Stimulated activated CD8-positive, alpha-beta memory T cell treated with anti-CD3 and anti-CD28 coated beads, Interleukin-15, amount 100 ng/mL, for 24 hours (primary cell): ENCODE measurements around the gene ITGB7.
"Not testable (repeated sequence)": the region's sequence is repeated elsewhere in the genome, so short reads cannot be mapped to it uniquely, and the experiment has no call there.

Source experiments
- DNase-seq: peaks from one replicate; pipeline ENCODE4 v3.0.0-alpha.2; 2020; ENCODE audit warnings: low read depth

ITGB7 gene

DNA sequence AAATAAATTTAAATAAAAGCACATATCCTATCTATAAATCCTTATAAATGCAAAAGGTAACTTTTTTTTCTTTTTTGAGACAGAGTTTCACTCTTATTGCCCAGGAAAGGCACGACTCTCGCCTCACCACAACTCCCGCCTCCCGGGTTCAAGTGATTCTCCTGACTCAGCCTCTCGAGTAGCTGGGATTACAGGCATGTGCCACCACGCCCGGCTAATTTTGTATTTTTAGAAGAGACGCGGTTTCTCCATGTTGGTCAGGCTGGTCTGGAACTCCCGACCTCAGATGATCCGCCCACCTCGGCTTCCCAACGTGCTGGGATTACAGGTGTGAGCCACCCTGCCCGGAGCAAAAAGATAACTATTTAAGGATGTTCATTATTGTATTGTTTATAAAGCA lies 28.2 kb downstream of the ITGB7 start:
- DNase-seq: not testable (repeated sequence)

DNA sequence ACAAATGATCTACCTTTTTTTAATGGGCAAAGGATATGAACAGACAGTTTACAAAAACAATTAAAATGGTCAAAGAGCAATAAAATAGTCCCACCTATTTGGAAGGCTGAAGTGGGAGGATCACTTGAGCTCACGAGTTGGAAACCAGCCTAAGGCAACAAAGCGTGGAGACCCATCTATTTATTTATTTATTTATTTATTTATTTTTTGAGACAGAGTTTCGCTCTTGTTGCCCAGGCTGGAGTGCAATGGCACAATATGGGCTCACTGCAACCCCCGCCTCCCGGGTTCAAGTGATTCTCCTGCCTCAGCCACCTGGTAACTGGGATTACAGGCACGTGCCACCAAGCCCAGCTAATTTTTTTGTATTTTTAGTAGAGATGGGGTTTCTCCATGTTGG lies 29.6 kb downstream of the ITGB7 start:
- not testable (repeated sequence) for DNase-seq

DNA sequence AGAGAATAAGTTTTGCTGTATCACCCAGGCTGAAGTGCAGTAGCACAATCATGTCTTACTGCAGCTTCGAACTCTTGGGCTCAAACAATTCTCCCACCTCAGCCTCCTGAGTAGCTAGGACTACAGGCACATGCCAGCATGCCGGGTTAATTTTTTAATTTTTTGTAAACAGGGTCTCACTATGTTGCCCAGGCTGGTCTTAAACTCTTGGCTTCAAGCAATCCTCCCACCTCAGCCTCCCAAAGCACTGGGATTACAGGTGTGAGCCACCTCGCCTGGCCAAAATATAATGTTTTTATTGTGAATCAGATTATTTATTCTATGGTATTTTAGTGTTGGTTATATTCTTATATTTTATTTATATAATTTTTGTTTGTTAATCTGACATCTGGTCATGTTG lies 30.3 kb downstream of the ITGB7 start:
- DNase-seq: no peak

DNA sequence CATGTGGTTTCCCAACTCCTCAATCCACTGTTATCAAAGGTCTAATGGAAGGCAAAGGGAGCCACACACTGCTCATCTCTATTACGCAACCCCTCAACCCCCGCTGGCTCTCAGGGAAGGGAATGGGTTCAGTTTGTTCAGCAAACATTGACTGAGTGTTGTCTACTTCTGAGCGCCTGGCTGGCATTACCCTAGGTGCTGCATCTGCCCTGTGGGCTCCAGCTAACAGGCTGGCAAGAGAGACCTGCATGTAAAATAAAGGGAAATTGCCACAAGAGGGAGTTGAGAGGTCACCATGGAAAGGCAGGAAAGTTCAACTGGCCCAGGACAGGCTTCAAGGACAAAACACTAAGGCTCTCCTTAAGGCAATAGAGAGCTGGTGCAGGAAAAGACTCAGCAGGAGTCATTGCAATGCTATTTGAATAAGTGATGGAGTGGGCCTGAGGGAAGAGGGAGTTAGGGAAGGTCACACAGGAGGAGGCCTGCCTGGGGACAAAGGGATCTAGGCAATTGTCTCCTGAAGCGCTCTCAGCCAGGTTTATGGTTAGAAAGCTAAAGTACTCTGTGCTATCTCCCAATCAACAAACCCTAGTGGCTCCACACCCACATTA lies 32.1 kb downstream of the ITGB7 start:
- DNase-seq: no peak

DNA sequence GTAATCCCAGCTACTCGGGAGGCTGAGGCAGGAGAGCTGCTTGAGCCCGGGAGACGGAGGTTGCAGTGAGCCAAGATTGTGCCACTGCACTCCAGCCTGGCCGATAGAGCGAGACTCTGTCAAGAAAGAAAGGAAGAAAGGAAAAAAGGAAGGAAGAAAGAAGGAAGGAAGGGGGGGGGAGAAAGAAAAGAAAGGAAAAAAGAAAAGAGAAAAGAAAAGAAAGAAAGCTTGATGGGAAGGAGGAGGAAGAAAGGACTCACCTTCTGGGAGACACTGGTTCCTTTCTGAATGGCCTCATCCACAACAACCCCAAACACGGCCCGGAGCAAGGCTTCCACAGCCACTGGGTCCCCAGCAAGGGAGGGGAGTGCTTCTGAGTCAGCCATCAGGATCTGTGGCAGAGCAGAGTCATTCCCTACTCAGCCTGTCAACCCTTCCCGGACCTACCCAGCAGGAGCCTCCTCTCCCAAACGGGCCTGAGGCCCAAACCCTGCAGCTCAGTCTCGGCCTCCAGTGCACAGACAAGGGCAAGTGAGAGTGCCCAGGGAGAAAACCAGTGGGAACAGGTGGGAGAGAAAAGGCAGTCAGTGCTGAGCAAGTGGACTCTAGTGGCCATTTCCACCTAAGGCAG lies 33.9 kb downstream of the ITGB7 start:
- no peak for DNase-seq

DNA sequence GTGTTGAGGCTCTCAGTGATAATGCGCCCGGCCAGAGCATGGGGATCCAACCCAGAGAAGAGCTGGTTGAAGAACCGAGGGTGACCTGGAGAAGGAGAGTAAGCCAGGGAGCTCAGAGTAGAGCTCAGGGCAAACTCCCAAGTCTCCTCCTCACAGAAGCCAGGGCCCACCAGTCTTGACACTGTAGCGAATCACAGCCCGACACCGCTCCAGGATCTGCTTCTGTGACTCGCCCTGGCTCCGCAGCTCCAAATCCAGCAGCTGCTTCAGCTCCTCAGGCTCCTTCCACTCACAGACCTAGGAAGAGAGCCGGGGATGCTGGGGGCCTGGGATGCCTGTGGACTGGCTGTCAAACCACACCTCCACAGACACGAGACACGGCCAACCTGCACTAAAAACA lies 34.7 kb downstream of the ITGB7 start:
- no peak for DNase-seq

DNA sequence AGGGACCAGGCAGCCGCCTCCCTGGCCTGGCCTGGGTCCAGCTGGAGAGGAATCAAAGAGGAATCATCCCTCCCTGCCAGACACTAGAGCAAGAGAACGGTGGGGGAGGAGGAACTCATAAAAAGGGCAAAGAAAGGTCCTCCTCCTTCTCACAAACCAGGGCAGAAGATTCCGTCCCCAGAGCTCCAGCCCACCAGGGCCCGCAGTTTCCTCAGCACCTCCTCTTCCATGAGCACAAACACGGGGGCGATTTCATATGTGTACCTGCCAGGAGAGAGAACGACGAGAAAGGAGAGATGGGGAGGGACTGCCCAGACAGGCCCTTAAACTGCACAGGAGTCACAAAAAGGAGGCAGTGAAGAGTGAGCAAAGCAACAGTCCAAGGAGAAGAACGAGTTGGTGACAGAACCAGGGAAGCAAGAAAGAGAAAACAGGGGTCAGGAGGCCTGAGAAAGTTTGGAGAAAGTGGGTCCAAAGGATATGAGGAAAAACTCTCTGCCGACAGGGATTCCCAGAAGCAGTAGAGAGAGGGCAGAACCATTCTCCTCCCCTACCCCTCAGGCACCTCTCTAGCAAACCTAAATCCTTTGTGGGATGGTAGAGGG lies 35.2 kb downstream of the ITGB7 start:
- DNase-seq: no peak

DNA sequence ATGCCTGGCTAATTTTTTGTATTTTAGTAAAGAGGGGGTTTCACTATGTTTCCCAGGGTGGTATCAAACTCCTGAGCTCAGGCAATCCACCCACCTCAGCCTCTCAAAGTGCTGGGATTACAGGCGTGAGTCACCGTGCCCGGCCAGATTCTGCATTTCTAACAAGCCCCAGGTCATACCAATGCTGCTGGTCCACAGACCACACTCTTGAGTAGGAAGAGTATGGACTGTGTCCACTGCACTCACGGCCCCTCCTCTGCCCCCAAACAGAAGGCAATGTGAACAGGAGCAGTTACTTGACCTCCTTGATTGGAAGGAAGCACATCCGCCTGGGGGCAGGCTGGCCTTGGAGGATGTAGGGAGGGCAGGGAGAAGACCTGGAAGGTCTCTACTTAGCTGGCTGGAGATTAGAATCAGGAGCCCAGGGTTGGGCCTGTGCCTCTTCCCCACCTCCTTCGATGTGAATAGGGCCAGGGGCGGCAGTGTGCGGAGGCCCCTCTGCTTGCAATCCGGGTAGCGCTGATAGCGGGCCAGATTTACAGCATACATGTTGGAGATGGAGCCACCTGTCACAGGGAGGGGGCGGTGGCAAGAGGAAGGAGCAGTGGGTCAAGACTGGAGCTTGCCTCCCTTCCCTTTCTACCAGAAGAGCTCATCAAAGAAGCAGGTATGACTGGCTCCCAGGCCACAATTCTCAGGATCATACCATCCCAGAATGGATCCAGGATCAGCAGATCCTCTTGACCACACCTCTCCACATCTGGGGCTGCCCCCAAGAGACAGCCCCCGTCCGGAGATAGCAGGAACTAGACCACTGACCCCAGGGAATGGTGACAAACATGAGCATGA lies 36.0 kb downstream of the ITGB7 start:
- DNase-seq: no peak

DNA sequence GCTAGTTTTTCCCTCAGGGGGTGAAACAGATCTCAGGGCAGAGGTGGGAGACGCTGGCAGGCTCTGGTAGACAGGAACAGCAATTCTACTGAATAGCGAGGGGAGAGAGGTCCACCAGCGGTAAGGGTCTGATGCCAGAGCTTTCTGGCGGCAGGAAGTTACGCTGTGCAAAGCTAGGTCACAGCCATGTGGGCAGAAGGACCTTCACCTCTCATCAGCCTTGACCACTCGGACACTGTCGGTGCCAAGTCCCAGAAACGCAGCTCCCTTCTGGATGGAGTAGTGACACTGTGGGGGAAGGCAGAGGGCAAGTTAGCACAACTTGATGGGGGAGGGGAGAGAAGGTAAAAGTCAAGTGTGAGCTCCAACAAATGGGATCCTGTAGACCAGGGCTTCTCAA lies 36.8 kb downstream of the ITGB7 start:
- DNase-seq: no peak

DNA sequence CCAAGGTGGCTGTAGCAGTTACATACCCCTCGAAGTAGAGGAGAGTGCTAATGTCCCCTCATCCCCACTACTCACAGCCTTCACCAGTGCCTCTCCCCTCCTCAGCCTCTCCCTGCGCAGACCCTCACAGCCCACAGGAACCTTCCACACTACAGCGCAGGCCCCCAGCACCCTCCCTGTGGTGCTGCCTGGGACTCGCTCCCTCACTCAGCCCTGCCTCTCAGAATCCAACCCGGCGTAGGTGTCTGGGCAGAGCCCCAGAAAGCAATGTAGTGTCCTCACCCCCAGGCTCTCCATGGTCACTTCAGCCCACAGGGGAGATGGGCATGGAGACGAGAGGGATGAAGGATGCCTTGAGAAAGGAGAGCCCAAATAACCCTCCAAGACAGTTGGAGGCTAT lies 37.4 kb downstream of the ITGB7 start:
- no peak for DNase-seq

DNA sequence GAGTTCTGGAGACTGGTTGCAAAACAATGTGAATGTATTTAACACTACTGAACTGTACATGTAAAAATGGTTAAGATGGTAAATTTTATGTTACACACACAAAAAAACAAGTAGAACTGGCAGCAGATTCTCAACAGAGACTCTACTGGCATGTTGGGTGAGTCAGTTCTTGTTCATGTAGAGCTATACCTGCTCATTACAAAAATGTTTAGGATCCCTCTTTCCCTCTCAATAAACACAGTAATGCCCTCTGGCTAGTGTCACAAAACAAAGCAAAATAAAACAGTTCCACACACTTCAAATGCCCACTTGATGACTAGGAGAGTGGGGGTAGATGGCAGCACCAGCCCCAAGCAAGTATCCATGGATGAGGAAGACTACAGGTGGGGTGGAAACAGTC lies 40.2 kb downstream of the ITGB7 start:
- DNase-seq: no peak

DNA sequence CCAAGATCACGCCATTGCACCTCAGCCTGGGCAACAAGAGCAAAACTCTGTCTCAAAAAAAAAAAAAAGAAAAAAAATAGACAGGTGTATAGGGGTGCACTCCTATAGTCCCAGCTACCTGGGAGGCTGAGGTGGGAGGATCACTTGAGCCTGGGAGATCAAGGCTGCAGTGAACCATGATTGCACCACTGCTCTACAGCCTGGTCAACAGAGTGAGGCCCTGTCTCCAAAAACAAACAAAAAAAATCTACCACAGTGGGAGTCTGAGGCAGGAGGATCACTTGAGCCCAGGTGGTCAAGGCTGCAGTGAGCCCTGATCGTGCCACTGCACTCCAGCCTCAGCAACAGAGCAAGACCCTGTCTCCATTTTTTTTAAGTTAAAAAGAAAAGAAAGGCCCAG lies 44.0 kb downstream of the ITGB7 start:
- DNase-seq: not testable (repeated sequence)

DNA sequence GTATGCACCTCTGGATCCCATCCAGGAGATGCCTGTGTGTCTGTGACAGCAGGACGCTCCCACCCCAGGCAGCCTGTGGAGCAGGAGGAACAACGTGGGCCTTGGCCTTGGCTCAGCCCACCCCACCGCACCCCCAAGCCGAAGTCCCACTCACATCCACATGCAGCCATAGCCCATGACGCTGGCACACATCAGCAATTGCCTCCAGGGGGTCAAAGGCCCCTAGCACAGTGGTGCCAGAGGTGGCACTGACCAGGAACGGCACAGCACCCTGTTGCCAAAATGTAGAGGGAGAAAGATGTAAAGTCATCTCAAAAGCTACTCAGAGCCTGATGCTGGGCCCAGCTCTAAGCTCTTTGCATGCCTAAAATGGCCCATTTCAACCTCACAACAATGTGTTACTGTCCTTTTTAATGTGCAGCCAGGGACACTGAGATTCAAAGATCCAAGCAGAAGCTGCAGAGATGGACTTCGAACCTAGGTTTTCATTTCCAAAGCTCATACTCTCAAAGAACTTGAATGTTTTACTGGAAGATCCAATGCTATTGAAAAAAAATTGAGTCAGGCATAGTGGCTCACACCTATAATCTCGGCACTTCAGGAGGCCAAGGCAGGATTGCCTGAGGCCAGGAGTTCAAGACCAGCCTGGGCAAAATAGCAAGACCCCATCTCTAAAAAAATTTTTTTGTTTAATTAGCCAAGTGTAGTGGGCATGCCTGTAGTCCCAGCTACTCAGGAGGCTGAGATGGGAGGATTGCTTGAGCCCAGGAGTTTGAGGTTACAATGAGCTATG lies 45.7 kb downstream of the ITGB7 start:
- DNase-seq: no peak

DNA sequence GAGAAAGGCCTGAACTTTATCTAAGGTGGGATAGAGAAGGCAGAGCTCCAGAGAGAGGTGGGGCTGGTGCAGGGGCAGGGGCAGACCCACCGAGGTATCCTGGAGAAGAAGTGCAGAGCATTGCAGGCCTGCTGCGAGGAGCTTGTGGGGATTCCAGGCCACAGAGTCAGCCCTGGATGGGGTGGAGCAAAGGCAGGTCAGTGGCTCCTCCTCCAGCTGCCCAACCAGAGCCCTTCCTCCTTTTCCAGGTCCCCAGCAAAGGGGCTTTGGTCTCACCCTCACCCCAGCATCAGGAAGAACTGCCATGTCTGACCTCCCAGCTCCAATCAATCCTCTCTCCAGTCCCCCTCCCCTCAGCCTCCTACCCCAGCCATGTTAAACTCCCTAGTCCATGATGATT lies 46.4 kb downstream of the ITGB7 start:
- no peak for DNase-seq

DNA sequence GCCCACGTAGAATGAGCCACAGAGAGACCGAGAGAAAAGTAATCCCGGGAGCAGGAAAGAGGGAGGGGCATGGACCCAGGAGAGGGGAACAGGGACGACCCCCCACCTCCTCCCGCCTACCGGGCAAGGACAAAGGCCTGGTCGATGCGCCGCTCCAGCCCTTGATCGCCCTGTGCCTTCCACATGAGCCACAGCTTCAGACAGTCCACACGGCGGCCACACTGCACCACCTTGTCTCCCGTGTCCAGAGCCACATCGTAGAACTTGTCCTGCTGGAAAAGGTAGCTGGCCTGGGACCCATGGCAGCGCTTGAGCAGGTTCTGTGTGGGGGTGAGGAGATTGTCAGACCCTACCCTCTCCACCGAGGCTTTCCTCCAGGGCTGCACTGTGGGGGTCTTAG lies 47.1 kb downstream of the ITGB7 start:
- no peak for DNase-seq

DNA sequence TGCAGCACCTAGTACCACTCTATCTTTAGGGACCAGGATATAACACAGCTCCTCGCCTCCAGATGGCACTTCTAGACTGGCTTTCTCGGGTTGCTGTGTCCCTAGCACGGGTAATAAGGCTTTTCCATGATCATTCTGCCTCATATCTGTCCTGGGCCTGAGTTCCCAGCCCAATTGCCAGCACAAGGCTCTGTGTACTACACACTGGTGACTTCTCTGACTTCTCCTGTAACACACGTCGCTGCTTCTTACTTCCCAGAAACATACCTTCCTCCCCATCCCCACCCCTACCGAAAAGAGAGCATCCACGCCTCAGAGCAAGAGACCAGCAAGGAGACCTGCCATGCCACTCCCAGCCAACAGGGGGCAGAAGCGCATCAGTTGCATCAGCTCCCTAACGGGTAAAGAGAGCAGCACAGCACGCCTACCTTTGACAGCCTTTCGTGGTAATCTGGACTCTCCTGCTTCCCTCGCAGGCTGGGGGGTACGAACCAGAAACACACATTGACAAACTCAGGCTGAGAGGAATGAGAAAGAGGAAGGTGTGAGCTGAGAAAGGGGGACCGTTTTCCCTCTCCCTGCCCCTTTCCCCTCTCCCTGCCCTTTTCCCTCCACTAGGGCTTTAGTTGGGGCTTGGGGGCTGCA lies 47.7 kb downstream of the ITGB7 start:
- DNase-seq: peak; percentile 67

DNA sequence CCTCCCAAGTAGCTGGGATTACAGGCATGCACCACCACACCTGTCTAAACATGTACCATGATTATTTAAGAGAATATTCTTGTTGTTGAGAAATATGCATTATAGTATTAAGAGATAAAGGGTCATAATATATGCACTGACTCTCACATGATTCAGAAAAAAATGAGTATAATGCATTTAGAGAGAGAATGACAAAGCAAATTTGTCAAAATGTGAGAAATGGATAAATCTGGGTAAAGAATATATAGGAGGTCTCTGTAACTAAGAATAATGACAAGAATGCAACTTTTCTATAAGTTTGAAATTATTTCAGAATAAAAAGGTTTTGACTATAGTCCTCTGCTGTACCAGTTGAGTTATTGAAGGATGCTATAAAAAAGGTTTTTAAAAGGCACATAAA lies 54.7 kb downstream of the ITGB7 start:
- no peak for DNase-seq

DNA sequence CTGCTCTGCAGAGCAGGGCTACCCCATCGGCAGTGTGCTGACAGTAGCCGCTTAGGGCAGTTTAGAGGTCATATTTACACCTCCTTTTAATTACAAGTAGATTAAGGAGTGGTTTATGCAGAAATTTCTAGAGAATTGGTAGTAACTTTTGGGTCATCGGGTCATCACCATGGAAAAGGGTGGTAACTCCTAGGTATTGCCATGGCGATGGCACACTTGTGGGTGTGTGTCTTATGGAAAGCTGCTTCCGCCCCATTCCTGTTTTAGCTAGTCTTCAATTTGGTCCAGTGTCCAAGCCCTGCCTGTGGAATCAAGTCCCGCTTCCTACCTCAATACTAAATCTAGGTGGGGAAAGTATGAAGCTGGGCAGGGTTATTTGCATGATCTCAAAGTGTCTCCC lies 56.0 kb downstream of the ITGB7 start:
- no peak for DNase-seq

DNA sequence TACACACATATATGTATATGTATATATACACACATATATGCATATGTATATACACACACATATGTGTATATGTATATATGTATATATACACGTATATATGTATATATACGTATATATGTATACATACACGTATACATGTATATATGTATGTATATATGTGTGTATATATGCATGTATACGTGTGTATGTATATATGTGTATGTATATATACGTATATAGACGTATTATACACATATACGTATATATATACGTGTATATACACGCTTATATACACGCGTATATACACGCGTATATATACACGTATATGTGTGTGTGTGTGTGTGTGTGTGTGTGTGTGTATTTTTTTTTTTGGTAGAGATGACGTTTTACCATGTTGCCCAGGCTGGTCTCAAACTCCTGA lies 59.4 kb downstream of the ITGB7 start:
- no peak for DNase-seq

DNA sequence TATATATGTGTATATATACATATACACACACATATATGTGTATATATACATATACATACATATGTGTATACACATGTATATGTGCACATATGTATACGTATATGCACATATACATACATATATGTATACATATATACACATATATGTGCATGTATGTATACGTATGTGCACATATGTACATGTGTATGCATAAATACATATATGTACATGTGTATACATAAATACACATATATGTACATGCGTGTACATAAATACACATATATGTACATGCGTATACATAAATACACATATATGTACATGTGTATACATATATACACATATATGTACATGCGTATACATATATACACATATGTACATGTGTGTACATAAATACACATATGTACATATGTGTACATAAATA lies 59.9 kb downstream of the ITGB7 start:
- no peak for DNase-seq

DNA sequence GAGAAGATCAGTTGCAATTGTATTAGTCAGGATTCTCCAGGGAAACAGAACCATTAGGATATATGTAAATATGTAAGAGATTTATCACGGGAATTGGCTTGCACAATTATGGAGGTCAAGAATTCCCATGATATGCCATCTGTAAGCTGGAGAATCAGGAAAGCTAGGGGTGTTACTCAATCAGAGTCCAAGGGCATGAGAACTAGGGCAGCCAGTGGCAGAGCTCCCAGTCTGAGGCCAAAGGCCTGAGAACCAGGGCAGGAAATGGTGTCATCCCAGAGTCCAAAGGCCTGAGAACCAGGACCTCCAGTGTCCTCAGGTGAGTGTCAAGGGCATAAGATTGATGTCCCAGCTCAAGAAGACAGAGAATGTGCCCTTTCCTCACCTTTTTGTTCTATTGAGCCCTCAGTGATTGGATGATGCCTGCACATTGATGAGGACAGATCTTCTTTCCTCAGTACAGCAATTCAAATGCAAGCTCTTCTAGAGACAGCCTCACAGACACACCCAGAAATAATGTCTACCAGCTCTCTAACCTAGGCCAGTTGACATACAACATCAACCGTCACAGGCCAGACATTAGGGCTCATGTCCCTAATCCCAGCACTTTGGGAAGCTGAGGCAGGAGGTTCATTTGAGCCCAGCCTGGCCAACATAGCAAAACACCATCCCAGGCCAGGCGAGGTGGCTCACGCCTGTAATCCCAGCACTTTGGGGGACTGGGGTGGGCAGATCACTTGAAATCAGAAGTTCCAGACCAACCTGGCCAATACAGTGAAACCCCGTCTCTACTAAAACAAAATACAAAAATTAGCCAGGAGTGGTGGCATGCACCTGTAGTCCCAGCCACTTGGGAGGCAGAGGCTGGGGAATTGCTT lies 61.4 kb downstream of the ITGB7 start:
- no peak for DNase-seq
